ENCODE data around the gene AGMO. TPM values are rescaled to one million over a fixed set of nuclear protein-coding genes. Genes with fewer than 3 reads are reported as not detected.

AGMO gene
- total RNA-seq, 2 donors from 2014 or later, result 0.37 to 0.47 TPM

DNA sequence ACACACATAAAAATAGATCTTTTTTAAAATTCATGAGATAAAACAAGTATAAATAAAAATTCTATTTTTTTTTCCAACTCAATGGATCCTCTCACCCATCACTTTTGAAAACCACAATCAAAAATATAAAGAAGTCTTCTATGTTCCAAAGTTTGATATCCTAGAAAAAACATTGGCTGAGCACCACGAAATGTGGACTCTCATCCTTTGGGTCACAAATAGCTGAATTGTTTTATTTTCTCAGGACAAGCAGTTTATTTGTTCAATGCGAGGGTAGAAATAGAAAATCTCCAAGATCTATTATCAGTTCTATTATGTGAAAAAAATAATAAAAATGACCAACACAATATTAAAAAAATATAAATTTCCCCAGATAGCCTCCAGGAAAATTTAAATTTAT is 348.7 kb downstream of the AGMO start:
- TF ChIP-seq, protein P1, sequence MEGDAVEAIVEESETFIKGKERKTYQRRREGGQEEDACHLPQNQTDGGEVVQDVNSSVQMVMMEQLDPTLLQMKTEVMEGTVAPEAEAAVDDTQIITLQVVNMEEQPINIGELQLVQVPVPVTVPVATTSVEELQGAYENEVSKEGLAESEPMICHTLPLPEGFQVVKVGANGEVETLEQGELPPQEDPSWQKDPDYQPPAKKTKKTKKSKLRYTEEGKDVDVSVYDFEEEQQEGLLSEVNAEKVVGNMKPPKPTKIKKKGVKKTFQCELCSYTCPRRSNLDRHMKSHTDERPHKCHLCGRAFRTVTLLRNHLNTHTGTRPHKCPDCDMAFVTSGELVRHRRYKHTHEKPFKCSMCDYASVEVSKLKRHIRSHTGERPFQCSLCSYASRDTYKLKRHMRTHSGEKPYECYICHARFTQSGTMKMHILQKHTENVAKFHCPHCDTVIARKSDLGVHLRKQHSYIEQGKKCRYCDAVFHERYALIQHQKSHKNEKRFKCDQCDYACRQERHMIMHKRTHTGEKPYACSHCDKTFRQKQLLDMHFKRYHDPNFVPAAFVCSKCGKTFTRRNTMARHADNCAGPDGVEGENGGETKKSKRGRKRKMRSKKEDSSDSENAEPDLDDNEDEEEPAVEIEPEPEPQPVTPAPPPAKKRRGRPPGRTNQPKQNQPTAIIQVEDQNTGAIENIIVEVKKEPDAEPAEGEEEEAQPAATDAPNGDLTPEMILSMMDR (IDR thresholded peaks at IDR 0.05), result no peak
- Histone ChIP-seq H3K36me3 (no peaks in the 10 kb centered on the region), H3K9ac (ENCODE audit: low read depth in 2 of 2, low read length in 2 of 2) (no peak overlapping the region), H3K4me1 (no peaks in the 10 kb centered on the region), H3K27me3 (no peaks in the 10 kb centered on the region), H3K4me3 (no peak overlapping the region), H3K27ac (no peak overlapping the region), H3K9me3 (no peaks in the 10 kb centered on the region)
- intact Hi-C loops (cut with DNase I), result no loop called here
- no peak for DNase-seq

DNA sequence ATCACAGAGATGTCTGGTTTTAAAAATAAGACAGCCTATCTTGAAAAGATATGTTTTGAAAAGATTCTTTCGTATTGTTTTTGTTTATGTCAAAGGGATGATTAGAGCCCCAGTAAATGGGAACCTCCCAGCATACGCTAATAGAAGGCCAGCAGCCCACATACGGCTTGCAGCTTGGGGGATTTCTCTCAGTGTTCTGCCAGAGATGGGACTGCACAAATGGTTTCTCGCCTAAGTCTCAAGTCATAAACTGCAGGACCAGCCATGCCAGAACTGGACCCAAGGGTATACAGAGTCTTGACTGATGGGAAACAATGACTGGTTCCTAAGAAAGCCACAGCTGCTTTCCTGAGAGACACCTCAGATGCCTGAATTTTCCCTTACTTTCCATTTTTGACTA is 352.4 kb downstream of the AGMO start:
- TF ChIP-seq, protein P1 (IDR thresholded peaks at IDR 0.05), result no peak
- H3K4me1 ChIP-seq, result no peaks in the 10 kb centered on the region
- intact Hi-C loops (cut with DNase I), result no loop called here
- no peaks in the 10 kb centered on the region for H3K27me3 ChIP-seq
- H3K27ac ChIP-seq, result no peak overlapping the region
- DNase-seq, result no peak
- H3K36me3 ChIP-seq, result no peaks in the 10 kb centered on the region
- H3K4me3 ChIP-seq, result no peak overlapping the region
- H3K9me3 ChIP-seq, result no peaks in the 10 kb centered on the region
- no peak overlapping the region for H3K9ac ChIP-seq (ENCODE audit: low read depth in 2 of 2, low read length in 2 of 2)

GRCh38 chr7:15204421-15204820 is 357.4 kb downstream of the AGMO start:
- intact Hi-C loops (cut with DNase I), result no loop called here
- TF ChIP-seq, protein P1 (IDR thresholded peaks at IDR 0.05), result no peak
- H3K4me3 ChIP-seq, result no peak overlapping the region
- no peaks in the 10 kb centered on the region for H3K27me3 ChIP-seq
- H3K36me3 ChIP-seq, result no peaks in the 10 kb centered on the region
- DNase-seq, result no peak
- no peaks in the 10 kb centered on the region for H3K9me3 ChIP-seq
- H3K27ac ChIP-seq, result no peak overlapping the region
- H3K4me1 ChIP-seq, result no peaks in the 10 kb centered on the region
- H3K9ac ChIP-seq (ENCODE audit: low read depth in 2 of 2, low read length in 2 of 2), result no peak overlapping the region

- H3K36me3 ChIP-seq, result no peaks in the 10 kb centered on the region
- intact Hi-C loops (cut with DNase I), result no loop called here
- H3K9me3 ChIP-seq, result no peaks in the 10 kb centered on the region
- DNase-seq, result no peak
- TF ChIP-seq, protein P1 (IDR thresholded peaks at IDR 0.05), result no peak
- no peak overlapping the region for H3K9ac ChIP-seq (ENCODE audit: low read depth in 2 of 2, low read length in 2 of 2)
- H3K27ac ChIP-seq, result no peak overlapping the region
- no peaks in the 10 kb centered on the region for H3K4me1 ChIP-seq
- no peak overlapping the region for H3K4me3 ChIP-seq
- H3K27me3 ChIP-seq, result no peaks in the 10 kb centered on the region
Observed at GRCh38 chr7:15199482-15199881, 362.3 kb downstream of the AGMO start.

GRCh38 chr7:15197042-15197977 is 364.5 kb downstream of the AGMO start:
- no peak overlapping the region for H3K27ac ChIP-seq
- intact Hi-C loops (cut with DNase I), result no loop called here
- no peak for DNase-seq

More at GRCh38 chr7:15197042-15197977, 364.5 kb downstream of the AGMO start:
- no peak overlapping the region for H3K4me3 ChIP-seq
- no peaks in the 10 kb centered on the region for H3K27me3 ChIP-seq
- no peaks in the 10 kb centered on the region for H3K36me3 ChIP-seq
- no peaks in the 10 kb centered on the region for H3K9me3 ChIP-seq
- no peaks in the 10 kb centered on the region for H3K4me1 ChIP-seq
- H3K9ac ChIP-seq (ENCODE audit: low read depth in 2 of 2, low read length in 2 of 2), result no peak overlapping the region
- TF ChIP-seq, protein P1 (IDR thresholded peaks at IDR 0.05), result no peak

All from colonic mucosa (tissue), 4 donors.